ENCODE results near the gene ARHGAP6.

The ARHGAP6 gene

DNA sequence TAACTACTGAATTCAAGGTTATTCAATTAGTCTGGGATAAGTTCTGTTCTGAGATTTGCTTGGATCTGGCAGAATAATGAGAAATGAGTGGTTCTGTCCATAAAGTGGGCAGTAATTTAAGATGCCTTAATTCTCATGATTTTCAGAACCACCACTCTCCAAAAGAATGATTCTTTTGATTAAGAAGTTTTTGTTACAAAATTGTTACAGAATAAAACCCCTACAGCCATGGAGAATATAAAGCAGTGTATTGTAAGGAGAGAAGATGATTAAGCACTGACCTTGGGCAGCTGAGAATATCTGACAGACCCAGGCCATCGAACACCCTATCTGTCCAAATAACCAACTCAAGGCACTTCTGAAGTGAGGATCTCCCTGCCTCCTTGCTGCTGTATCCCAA, 360.1 kb downstream of the ARHGAP6 start:
- no peak for DNase-seq (ENCODE audit: low spot score)

GRCh38 chrX:11304829-11305228, 360.9 kb downstream of the ARHGAP6 start:
- no peak for DNase-seq (ENCODE audit: low spot score)

DNA sequence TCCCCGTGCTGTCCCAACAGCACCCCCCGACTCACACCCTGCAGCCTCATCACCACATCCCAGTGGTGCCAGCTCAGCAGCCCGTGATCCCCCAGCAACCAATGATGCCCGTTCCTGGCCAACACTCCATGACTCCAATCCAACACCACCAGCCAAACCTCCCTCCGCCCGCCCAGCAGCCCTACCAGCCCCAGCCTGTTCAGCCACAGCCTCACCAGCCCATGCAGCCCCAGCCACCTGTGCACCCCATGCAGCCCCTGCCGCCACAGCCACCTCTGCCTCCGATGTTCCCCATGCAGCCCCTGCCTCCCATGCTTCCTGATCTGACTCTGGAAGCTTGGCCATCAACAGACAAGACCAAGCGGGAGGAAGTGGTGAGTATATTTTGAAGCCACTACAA, 367.1 kb downstream of the ARHGAP6 start:
- DNase-seq (ENCODE audit: low spot score), result no peak

- DNase-seq (ENCODE audit: low spot score), result no peak
These were observed 369.7 kb downstream of the ARHGAP6 start for GRCh38 chrX:11296051-11296450.

DNA sequence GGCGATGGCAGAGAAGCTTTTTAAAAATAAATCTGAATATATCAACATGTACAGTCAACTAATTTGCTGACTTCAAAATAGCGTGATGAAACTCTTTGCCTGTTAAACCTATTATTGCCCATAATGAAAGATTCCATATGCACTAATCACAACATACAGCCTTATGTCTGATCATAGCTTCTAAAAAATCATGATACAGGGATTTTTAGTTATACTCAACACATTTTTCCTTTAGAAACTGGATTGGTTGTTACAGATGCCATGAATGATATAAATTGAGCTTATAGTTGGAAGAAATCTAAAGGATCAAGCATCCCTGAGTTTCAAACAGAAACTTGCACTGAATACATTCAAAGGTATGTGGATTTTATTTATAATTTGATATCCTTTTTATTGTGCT, 372.6 kb downstream of the ARHGAP6 start, which contains the start of gene AMELX:
Gene AMELX (plus strand): TSS at position 301 of the 400 bp plus-strand sequence. CDS start 1,376 bp downstream, outside the sequence.
- DNase-seq (ENCODE audit: low spot score), result no peak

- DNase-seq (ENCODE audit: low spot score), result no peak
These were observed 375.2 kb downstream of the ARHGAP6 start for GRCh38 chrX:11290416-11291102.

GRCh38 chrX:11287505-11287904, 378.2 kb downstream of the ARHGAP6 start:
- DNase-seq (ENCODE audit: low spot score), result no peak

DNA sequence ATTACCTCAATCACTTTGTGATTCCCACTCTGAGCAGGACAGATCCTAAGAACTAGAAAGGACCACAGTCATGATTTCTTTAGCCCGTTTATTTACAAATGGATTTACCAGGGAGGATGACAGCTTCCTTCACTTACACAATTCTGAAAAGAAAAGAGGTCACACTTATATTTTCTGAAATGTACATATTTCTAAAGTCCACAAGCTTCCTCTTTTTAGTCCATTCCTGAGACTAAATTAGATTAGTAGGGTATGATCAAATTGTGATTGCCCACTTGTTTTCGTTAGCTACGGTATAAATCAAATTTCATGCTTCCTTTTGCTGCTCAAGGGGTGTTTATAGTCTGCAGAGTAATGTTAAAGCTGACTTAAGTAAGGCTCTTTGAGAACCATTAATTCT, 380.1 kb downstream of the ARHGAP6 start:
- DNase-seq (ENCODE audit: low spot score), result no peak

GRCh38 chrX:11282043-11282442, 383.7 kb downstream of the ARHGAP6 start:
- no peak for DNase-seq (ENCODE audit: low spot score)

GRCh38 chrX:11273544-11273943, 392.2 kb downstream of the ARHGAP6 start:
- no peak for DNase-seq (ENCODE audit: low spot score)

- no peak for DNase-seq (ENCODE audit: low spot score)
These were observed 392.9 kb downstream of the ARHGAP6 start for GRCh38 chrX:11272863-11273262.

GRCh38 chrX:11272290-11272689, 393.4 kb downstream of the ARHGAP6 start:
- no peak for DNase-seq (ENCODE audit: low spot score)

GRCh38 chrX:11269996-11270395, 395.7 kb downstream of the ARHGAP6 start:
- DNase-seq (ENCODE audit: low spot score), result no peak

- no peak for DNase-seq (ENCODE audit: low spot score)
These were observed 396.7 kb downstream of the ARHGAP6 start for GRCh38 chrX:11269006-11269405.

DNA sequence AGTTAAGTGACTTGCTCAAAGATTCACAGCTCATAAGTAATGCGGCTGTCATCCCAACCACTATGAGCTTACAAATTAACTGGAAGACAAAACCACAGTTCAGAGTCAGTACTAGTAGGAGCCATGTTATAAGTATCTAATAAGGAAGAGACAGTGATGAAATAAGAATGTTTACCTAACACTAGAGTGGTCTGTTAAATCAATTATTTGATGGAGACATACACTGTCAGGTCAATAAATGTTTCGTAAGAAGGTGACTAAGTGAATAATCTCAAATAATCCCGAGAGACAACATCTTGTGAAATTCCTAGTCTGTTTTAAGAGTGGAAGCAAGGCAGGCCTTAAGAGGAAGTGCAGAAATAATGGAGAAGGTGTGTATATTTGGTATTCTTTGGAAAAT, 398.3 kb downstream of the ARHGAP6 start:
- DNase-seq (ENCODE audit: low spot score), result no peak

DNA sequence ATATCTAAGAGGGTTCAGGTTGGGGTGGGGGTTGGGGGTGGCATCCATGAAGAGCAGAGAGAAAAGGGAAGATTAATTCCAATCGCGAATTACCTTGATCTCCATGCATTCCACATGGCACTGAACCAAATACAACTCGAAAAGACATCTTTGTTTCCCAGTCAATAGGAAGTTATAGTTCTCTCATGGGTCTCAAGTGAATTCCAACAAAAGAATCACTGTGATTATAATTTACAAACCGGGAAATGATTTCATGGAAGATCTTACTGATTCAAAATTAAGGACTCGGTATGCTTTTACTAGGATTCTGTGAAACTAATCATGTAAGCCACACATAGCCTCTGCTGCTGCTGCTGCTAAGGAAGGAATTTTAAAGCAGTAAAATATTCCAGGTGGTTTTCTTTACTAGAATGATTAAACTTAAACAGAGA, 399.1 kb downstream of the ARHGAP6 start:
- DNase-seq (ENCODE audit: low spot score), result no peak

DNA sequence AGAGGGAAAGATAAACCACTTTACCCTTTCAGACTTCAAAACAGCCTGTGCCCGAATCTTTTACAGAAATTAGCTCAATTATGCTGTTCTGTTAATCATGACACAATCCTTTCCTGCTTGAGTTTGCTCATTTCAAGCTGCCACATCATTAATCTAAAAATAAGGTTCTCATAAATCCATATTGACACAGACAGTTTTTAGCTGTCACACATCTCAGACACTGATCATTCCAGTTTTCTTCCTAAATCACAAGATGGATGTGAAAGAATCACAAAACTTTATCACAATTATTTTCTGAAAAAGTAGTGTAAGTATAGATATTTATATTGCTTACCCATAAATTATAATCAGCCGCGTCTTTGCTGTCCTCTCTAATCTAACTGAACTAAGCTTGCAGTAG, 400.4 kb downstream of the ARHGAP6 start:
- no peak for DNase-seq (ENCODE audit: low spot score)

GRCh38 chrX:11264925-11265324, 400.8 kb downstream of the ARHGAP6 start:
- DNase-seq (ENCODE audit: low spot score), result no peak

- DNase-seq (ENCODE audit: low spot score), result no peak
These were observed 404.5 kb downstream of the ARHGAP6 start for GRCh38 chrX:11261260-11261659.

- no peak for DNase-seq (ENCODE audit: low spot score)
These were observed 406.3 kb downstream of the ARHGAP6 start for GRCh38 chrX:11259437-11259836.

DNA sequence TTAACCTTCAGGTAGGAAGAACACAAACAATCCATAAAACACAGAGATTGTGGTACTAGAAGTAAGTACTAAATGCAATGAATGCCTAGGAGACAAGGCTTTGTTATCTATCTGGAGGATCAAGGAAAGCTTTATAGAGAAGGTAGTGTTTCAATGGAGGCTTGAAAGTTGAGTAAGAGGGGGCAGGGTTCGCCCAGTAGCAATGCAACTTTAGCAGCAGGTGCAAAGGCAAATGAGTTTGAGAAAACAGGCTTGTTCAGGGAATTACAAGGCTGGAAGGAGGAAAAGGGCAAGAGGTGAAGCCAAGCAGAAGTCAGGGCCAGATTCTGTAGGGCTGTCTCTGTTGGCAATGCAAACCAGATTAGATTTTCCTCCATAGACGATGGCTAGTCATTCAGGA, 408.0 kb downstream of the ARHGAP6 start:
- DNase-seq (ENCODE audit: low spot score), result no peak

DNA sequence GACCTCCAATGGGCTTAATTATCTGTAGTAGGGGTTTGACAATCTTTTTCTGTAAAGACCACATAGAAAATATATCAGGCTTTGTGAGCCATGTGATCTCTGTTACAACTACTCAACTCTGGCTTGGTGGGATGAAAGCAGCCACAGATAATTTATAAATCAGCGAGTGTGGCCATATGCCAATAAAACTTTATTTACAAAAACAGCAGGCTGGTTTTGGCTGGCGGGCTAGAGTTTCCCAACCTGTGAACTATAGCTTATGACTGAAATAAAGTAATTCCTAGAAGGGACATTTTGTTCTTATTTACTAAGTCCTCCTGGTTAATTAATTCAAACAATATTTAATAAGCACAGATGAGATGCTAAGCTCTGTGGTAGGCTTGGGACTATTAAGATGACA, 408.4 kb downstream of the ARHGAP6 start:
- no peak for DNase-seq (ENCODE audit: low spot score)

DNA sequence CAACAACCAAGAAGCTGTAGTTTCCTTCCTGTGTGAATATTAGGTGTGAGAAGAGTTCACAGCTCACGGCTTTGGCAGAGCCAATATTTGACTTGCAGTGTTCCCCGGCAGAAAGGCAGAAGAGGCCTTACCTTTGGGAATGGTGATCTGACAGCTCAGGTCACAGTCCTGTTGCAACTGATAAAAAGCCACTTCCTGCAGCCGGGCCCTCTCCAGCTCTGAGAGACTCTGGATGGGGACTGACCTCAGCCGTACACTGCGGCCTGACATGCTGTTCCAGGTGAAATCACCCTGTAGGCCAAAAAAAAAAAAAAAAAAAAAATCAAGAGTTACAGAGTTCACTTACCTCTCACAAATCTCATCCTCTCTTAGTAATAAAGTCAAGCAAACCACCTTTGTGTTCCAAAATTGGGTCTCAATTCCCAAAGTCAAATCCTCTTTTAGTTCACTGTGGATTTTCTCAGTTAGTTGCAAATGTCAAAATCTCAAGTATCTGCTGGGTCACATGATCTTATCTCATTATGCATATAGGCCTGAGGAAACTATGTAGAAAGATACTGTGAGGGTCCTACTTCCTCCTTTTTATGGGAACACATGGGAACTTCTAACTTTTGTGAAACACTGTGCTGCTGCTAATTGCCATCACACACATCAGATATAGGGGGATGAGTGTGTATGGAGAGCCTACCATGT, 411.2 kb downstream of the ARHGAP6 start:
- no peak for DNase-seq (ENCODE audit: low spot score)

DNA sequence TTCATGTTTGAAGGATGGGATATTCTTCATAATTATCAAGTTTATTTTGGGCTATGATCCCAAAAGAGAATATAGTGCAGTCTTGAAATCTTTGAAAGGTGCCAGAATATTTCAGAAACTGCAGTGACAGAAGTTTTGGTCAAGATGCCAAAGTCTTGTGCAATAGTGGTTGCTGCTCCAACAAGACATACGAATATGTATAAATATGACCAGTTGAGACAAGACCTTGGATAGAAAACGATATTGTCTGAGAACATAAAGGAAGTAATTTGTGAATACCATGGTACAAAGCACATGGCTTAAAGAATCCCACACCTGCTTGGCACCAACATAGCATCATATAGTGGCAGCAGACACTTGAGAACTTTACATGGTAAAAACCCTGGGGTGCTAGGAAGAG, 421.1 kb downstream of the ARHGAP6 start:
- DNase-seq (ENCODE audit: low spot score), result no peak

Data from HuH-7.5 (cell line).